GM18508 (cell line): Measurements from ENCODE around the gene POLN.
"Not testable (repeated sequence)": the region's sequence is repeated elsewhere in the genome, so short reads cannot be mapped to it uniquely, and the experiment has no call there.

Experiments used
- ATAC-seq: cut with Tn5 transposase; IDR thresholded peaks from one replicate; pipeline ENCODE4 v1.9.1; 2021; ENCODE audit warnings: moderate number of reproducible peaks; ENCODE audit not compliant: insufficient read depth, unreplicated experiment

POLN gene

GRCh38 chr4:2275546-2276251 lies 33.8 kb upstream of the POLN start:
- no peak for ATAC-seq

DNA sequence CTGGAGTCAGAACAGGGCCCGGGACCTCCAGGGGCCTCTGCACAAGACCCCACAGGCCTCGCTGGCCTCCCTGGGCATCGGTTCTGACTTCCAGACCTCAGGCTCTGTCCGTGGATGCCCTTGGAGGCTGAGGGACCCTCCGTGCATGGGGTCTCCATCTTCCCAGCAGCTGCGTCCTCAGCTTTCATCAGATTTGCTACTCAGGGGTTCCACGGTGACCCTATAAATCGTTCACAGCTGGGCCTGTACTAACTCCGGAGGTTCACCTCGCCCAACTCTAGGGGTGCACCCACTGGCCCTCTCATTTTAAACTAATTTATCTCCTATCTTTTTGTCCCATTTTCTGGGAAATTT lies 33.1 kb upstream of the POLN start:
- ATAC-seq, result not testable (repeated sequence)

DNA sequence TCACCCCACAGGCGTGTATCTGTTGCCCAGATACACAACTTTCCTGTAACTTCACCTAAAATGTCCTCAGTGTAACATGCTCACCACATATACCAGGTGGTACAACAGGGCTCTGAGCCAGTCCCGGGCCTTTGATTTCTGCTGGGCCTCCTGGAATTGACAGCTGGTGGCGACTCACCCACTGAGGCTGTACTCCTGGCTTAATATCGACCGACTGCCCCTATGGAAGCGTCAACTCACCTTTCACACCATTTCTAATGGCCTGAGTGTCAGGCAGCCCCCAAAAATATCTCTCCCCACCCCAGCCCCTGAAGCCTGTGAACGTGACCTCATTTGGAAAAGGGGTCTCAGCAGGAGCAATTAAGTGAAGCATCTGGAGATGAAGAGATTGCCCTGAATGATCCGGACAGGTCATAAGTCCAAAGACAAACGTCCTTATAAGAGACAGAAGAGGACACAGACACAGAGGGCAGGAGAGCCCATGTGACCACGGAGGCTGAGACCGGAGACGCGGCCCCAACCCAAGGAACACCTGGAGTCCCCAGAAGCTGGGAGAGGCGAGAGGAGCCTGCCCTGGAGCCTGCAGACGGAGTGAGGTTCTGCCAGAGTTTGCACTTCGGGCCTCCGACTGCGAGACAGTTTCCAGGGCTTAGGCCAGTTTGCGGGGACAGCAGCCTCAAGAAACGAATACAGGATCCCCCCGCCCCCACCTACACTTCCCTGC lies 32.6 kb upstream of the POLN start:
- ATAC-seq, result no peak

DNA sequence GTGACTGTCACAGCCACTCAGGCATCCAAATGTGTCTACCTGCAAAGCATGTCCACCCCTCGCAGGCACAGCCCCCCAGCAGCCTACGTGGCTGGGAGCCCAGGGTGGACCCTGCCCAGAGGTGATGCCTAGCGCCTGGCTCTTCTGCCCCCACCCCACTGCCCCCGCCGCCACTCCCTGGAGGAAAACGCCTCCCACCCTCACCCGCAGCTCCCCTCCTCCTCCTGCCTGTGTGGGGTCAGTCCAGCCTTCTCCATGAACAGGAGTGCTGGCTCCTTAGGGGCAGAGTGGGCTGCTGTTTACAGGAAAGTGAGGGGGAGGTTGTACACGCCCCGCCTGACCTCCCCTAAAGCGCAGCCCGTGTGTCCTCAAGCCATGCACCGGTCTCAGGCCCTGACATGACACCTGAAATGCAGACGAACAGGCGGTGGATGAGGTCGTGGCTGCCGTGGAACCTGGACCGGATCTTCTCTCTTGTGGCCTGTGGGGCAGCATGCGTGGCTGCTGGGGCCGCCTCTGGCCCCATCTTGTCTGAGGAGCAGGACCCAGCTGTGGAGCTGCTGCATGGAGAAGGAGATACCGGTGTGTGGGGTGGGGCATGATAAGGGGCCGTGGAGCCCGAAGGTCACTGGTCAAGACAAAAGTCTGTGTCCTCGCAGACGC lies 31.9 kb upstream of the POLN start:
- ATAC-seq, result no peak

- no peak for ATAC-seq
Measured at GRCh38 chr4:2273221-2273620, 31.3 kb upstream of the POLN start.

GRCh38 chr4:2272828-2273120 lies 30.9 kb upstream of the POLN start:
- ATAC-seq, result no peak

GRCh38 chr4:2272026-2272827 lies 30.3 kb upstream of the POLN start:
- no peak for ATAC-seq

GRCh38 chr4:2271279-2272025 lies 29.5 kb upstream of the POLN start:
- ATAC-seq, result no peak

GRCh38 chr4:2270341-2271165 lies 28.6 kb upstream of the POLN start:
- no peak for ATAC-seq

- ATAC-seq, result no peak
Measured at GRCh38 chr4:2269618-2270163, 27.8 kb upstream of the POLN start.

- no peak for ATAC-seq
Measured at GRCh38 chr4:2269206-2269531, 27.2 kb upstream of the POLN start.

- no peak for ATAC-seq
Measured at GRCh38 chr4:2268357-2269205, 26.7 kb upstream of the POLN start.

DNA sequence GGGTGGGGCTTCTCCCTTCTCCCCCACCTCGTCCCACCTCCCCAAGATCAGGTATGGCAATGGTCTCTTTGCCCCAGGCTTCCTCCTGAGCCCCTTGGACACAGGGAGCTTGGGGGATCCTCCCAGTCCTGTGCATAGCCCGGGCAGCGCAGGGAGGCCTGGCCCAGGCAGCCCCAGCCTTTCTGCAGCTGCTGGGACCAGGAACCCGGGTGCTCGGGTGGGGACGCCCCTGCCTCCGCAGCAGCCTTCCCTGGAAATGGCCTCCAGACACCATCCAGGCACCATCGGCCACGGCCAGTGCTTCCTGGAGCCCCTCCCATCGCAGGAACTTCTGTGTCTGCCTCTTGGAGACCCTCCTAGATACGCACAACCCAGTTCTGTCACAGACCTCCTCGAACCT lies 25.9 kb upstream of the POLN start:
- no peak for ATAC-seq

DNA sequence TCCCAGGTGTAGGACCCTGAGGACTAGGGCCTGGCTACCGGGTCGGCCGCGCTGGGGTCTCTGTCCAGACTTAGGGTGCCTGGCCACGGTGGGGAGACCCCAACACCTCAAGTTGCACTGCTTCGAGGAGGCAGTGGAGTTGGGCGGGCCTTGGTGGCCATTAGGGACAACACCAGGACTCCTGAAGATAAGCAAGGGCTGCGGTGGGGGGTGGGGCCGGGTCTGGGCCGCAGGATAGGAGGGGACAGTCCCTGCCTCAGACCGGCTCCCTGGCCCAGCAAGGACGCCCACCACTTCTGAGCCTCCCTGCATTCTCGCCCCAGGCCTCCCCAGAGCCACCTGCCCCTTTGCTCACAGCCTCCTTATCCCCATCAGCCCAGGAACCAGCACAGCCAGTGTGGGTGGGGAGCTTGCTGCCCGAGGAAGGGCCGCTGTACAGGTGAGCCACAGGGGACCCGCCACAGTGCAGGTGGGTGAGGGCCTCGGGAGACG lies 25.4 kb upstream of the POLN start:
- ATAC-seq, result no peak

- ATAC-seq, result no peak
Measured at GRCh38 chr4:2266821-2267220, 24.9 kb upstream of the POLN start.

DNA sequence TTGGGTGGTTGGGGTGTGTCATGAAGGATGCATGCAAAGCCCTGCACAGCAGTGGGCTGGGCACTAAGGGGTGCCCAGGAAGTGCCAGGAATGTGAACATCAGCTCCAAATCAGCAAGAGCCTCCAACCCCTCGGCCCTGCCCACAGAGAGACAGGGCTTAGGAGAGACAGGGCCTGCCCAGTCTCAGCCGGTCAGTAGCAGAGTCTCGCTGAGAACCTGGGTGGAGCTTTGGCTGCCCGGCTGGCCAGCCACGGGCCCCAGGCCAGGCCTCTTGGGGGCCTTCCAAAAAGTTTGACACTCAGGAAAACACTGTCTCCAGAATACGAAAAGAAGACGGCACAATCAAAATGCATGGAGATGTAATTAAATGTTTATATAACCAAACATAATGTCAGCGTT lies 24.3 kb upstream of the POLN start:
- no peak for ATAC-seq

DNA sequence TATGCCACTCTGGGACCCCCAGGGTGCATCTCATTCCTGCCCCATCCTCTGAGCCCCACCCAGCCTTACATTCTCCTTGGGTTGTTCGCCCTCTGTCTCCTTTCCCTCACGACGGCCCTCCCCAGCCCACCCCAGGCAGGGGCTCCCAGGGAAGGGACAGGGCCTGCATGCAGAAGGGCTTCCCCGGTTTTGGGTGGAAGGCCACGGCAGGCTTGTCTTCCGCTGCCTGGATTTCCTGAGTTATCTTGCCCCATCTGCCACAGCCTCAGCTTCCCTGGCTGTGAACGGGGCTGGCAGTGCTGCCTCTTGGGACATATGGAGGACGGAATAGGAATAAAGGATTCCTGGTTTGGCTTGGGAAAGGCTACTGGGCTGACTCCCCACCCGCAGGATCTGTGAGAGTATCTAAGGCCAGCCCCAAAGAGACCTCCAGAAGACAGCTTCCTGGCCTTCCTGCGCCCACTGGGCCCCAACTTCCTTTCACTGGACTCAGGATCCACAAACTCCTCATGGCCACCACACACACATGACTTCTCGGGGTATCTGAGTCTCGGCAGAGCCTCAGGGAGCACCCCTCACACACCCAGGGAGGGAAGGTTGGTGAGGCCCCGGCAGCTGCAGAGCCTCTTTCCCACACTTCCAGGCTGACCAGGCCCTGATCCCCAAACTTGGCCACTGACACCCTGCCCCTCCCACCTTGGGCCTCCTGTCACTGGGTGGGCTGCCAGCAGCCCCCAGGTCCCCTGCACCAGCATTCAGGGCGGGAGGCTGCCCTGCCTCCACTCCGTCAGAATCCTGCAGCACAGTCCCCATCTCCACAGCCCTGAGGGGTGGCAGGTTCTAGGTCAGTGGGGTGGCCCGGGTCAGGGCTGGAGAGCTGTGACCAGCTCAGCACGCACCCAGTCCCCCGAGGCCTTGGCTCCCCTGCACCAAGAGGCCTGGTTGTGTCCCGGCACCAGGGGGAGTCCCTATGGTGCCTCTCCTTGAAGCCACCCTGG lies 23.5 kb upstream of the POLN start:
- no peak for ATAC-seq
